ENCODE measurements around the gene AIFM1.
"Not testable (repeated sequence)": the region's sequence is repeated elsewhere in the genome, so short reads cannot be mapped to it uniquely, and the experiment has no call there.

Gene AIFM1

DNA sequence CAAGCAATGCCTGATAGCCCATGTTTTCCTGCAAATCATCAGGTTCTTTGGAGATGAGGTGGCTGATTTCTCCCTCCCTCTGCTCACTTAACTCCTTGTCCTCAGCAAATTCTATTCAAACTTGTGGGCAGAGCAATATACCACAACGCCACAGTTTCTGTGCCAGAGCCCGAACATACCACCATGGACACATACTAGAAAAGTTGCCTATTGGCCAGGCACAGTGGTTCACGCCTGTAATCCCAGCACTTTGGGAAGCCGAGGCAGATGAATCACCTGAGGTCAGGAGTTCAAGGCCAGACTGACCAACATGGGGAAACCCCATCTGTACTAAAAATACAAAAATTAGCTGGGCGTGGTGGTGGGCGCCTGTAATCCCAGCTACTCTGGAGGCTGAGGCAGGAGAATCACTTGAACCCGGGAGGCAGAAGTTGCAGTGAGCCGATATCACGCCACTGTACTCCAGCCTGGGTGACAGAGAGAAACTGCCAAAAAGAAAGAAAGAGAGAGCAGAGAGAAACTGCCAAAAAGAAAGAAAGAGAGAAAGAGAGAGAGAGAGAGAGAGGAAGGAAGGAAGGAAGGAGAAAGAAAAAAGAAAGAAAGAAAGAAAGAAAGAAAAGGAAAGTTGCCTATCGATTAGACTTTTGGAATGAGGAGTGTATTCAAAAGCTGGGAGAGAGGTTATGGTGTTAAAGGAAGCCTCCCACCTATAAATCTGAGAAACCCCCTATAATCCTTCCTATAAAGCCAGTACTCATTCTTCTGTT is 50.3 kb downstream of the AIFM1 start:
- not testable (repeated sequence) for H3K4me3 ChIP-seq (ENCODE audit: low read length); H3K36me3 ChIP-seq (ENCODE audit: control insufficient read depth, low read depth, low read length); H3K4me1 ChIP-seq (ENCODE audit: control insufficient read depth, low read depth, low read length); H3K27ac ChIP-seq (ENCODE audit: low read length); H3K9me3 ChIP-seq (ENCODE audit: control insufficient read depth, low read depth, low read length); H3K9ac ChIP-seq (ENCODE audit: low read length)
- H3K27me3 ChIP-seq (ENCODE audit: control insufficient read depth, insufficient read depth, low read length): peaks cover 34% of the 10 kb centered on the region

DNA sequence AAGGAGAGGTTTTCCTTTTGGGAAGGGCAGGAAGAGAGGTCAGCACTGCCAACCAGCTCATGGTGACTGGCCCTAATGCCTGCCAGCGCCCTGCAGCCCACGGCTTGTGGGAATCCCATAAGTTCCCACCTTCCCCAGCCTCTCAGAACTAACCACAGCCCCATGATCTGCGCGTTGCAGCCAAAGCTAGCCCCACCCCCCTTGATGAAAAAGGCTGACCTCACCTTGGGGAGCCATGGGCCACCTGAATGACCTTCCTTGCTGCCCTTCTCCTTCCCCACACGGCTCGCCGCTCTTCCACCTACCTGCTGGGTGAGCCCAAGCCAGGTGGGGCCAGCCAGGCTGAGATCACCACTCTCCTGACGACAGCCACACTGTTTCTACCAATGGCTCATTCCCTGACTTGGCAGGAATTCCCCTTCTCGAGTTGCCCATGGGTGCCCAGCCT is 51.5 kb downstream of the AIFM1 start:
- H3K27me3 ChIP-seq (ENCODE audit: control insufficient read depth, insufficient read depth, low read length): peaks cover 34% of the 10 kb centered on the region
- H3K9ac ChIP-seq (ENCODE audit: low read length): no peak overlapping the region
- H3K36me3 ChIP-seq (ENCODE audit: control insufficient read depth, low read depth, low read length): no peaks in the 10 kb centered on the region
- no peak overlapping the region for H3K27ac ChIP-seq (ENCODE audit: low read length)
- no peaks in the 10 kb centered on the region for H3K4me1 ChIP-seq (ENCODE audit: control insufficient read depth, low read depth, low read length)
- no peak overlapping the region for H3K4me3 ChIP-seq (ENCODE audit: low read length)
- H3K9me3 ChIP-seq (ENCODE audit: control insufficient read depth, low read depth, low read length): peaks cover 2% of the 10 kb centered on the region

DNA sequence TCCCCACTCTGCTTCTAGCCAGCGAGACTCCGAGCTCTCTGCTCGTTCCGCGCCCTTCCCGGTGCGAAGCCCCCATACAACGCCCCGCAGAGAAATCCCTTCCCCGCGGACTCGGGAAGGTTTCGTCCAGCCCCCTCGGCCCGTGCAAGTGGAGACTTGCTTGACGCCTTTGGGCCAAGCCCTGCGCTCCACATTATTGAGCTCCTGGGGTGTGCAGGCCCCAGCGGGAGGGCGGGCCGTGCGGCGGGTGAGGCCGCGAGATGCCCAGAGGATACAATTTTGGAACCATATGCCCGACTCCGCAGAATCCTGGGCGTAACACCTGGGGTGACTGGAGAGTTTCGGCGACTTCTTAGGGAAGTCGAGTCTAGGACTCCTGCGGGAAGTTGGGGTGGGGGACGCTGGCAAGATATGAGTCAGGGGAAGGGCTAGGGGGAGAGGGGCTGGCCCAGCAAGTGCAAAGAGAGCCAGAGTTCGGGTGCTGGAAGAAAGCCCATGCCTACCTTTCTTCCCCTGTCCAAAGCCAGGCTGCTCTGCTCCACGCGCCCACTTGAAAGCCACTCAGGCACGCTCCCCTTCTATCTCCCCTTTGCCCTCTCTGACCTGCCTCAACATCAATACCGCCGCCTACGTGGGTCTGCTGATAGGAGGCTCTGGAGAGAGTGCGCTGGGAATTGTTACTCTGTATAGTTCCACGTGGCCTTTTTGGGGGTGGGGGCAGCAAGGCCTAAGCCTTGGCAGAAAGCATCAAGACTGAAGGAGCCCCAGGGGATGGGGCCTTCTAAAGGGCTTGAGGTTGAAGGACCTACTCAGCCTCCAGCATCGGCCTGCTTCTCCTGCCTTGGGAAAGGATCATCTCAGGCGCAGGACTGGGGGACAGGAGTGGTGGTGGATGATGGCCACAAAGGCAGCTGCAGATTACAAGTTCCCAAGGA is 54.2 kb downstream of the AIFM1 start:
- no peaks in the 10 kb centered on the region for H3K9me3 ChIP-seq (ENCODE audit: control insufficient read depth, low read depth, low read length)
- H3K27ac ChIP-seq (ENCODE audit: low read length): no peak overlapping the region
- H3K36me3 ChIP-seq (ENCODE audit: control insufficient read depth, low read depth, low read length): no peaks in the 10 kb centered on the region
- H3K9ac ChIP-seq (ENCODE audit: low read length): no peak overlapping the region
- peaks cover 36% of the 10 kb centered on the region for H3K27me3 ChIP-seq (ENCODE audit: control insufficient read depth, insufficient read depth, low read length)
- no peaks in the 10 kb centered on the region for H3K4me1 ChIP-seq (ENCODE audit: control insufficient read depth, low read depth, low read length)
- peak overlapping the region; percentile 27 for H3K4me3 ChIP-seq (ENCODE audit: low read length)

DNA sequence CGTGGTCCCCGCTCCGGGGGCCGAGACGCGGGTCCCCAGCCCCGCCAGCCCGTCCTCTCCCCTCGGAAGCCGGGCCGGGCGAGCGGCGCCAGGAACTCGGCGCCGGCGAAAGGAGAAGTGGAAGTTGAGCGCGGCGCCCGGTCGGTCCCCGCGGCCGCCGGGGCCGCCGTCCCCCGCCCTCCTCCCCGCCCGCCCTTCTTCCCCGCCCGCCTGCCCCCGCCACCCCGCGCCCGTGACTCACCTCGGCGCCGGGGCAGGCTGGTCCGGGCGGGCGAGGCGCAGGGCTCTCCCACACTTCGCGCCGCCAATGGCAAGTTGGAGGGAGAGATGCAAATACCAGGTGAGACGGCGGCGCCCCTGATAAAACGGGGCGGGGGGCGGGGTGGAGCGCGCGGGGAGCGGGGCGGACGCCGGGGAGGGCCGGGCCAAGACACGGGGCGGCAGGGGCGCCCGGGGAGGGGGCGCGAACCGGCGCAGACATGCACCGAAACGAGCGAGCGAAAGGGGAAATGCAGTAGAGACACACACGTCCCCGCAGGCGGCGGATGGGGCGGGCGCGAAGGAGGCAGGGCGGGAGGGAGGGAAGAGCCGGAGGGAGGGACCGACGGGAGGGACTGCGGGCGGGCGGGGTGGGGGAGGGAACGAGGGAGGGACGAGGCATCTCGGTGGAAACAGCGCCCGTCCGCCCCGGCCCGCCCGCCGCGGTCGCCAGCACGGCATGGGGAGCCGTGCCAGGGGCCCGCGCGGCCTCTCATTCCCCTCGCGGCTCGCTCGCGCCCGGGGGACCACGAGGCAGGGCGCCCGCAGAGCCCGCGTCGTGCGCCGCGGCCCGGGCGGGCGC is 55.0 kb downstream of the AIFM1 start, which contains the start of gene ELF4:
Gene ELF4 (minus strand): TSS at position 119 of the 841 bp plus-strand sequence. CDS start 29,167 bp downstream, outside the sequence.
- Histone ChIP-seq H3K4me3 (ENCODE audit: low read length) (peak within 1 kb of the TSS; percentile 30), H3K4me1 (ENCODE audit: control insufficient read depth, low read depth, low read length) (no peaks in the 10 kb centered on the region), H3K9ac (ENCODE audit: low read length) (no peak within 1 kb of the TSS), H3K9me3 (ENCODE audit: control insufficient read depth, low read depth, low read length) (no peaks in the 10 kb centered on the region), H3K36me3 (ENCODE audit: control insufficient read depth, low read depth, low read length) (no peaks in the 10 kb centered on the region), H3K27ac (ENCODE audit: low read length) (no peak within 1 kb of the TSS), H3K27me3 (ENCODE audit: control insufficient read depth, insufficient read depth, low read length) (peaks cover 36% of the 10 kb centered on the region)

DNA sequence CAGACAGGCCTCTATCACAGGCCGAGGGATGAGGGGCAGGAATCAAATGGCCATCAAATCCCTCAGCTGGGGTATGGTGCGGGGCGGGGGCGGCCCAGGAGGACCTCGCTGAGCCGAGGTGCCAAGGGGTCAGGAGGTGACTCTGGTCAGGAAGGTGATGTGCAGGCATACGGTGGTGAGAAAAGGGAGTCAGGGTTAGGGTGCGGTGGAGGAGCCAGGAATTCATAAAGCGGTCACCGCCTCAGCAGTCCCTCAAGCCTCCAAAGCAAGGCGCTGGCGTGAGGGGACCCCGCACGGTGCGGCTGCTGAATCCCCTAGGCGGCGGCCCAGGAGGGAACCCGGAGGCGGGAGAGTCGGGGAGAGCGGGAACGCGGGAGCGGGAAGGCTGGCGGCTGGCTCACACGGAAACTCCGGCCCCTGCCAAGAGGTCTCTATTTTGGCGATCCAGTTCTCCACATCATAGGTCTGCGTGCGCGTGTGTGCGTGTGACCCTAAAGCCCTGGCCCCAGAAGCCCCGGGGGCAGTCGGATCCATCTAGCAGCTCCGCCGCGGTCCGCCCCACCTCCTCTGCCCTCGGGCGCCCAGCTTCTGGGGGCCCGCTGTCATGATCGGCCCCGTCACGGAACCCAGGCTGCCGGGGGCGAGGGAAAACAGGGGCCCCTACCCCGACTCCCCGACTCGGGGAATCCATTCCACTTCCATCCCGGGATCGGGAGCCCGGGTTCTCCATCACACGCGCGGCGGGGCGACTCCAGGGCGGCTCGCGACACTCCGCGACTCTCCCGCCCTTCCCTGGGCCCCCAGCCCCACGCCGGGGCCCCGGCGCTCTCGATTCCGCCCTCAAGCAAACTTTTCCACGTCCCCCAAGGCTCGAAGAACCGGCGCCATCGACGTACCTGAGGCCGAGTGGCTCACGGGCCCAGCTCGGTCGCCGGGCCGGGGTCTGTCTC is 55.9 kb downstream of the AIFM1 start:
- no peaks in the 10 kb centered on the region for H3K9me3 ChIP-seq (ENCODE audit: control insufficient read depth, low read depth, low read length)
- H3K36me3 ChIP-seq (ENCODE audit: control insufficient read depth, low read depth, low read length): no peaks in the 10 kb centered on the region
- no peaks in the 10 kb centered on the region for H3K4me1 ChIP-seq (ENCODE audit: control insufficient read depth, low read depth, low read length)
- H3K4me3 ChIP-seq (ENCODE audit: low read length): peak overlapping the region; percentile 30
- H3K9ac ChIP-seq (ENCODE audit: low read length): no peak overlapping the region
- H3K27ac ChIP-seq (ENCODE audit: low read length): no peak overlapping the region
- peaks cover 36% of the 10 kb centered on the region for H3K27me3 ChIP-seq (ENCODE audit: control insufficient read depth, insufficient read depth, low read length)

DNA sequence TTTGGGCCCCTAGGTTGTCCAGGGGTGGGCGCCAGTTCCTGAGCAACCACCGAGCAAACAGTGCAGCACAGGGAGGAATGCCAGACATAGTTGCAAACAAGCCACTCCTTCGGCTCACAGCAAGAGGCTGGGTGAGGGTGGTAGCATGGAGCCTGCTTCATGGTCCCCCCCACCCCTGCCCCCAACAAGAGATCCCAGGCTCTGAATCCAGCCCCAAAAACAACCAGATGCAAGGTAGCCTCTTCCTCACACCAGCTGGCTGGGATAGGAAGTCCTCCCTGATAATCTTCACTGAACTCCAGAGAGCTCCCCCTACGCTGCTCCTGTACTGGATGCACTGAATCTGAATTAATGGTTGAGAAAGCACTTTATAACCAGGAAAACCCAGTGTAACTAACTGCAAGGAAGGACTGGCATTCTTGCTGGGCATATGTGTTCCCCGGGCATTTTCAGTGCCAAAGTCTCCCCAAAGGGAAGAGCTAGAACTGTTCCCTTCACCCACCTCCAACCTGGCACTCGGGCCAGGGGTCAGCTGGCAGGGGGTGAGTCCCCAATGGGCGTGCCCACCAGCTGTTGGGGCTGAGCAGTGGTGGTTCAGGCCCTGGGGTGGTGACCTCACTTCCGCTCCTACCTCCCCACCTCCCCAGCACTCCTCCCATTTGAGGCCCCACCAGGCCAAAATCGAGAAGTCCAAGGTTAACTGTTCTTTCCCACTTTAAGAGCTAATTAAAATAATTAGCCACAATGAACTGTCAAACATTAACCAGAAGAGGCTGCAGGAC is 56.8 kb downstream of the AIFM1 start:
- Histone ChIP-seq H3K4me3 (ENCODE audit: low read length) (no peak overlapping the region), H3K9ac (ENCODE audit: low read length) (no peak overlapping the region), H3K27ac (ENCODE audit: low read length) (no peak overlapping the region), H3K4me1 (ENCODE audit: control insufficient read depth, low read depth, low read length) (no peaks in the 10 kb centered on the region), H3K27me3 (ENCODE audit: control insufficient read depth, insufficient read depth, low read length) (peaks cover 36% of the 10 kb centered on the region), H3K9me3 (ENCODE audit: control insufficient read depth, low read depth, low read length) (no peaks in the 10 kb centered on the region), H3K36me3 (ENCODE audit: control insufficient read depth, low read depth, low read length) (no peaks in the 10 kb centered on the region)

DNA sequence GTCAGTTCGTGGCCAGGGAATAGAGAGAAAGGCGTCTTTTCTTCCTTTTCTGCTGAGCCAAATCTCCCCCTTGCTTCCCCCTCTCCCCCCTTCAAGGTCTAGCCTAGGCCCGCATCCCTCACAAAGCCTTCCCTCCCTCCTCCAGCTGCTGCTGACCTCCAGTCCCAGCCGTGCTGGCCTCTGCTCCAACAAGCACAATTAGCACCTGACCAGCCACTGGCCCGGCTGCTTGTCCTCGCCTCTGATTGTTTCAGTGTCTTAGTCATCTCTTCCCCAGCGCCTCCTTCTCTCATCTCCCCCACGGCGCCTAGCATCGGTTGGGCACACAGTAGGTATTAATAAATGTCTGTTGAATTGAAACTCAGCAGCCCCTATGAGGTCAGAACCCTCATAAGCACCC is 59.6 kb downstream of the AIFM1 start:
- H3K27ac ChIP-seq (ENCODE audit: low read length): no peak overlapping the region
- H3K9ac ChIP-seq (ENCODE audit: low read length): no peak overlapping the region
- H3K36me3 ChIP-seq (ENCODE audit: control insufficient read depth, low read depth, low read length): no peaks in the 10 kb centered on the region
- no peak overlapping the region for H3K4me3 ChIP-seq (ENCODE audit: low read length)
- peaks cover 23% of the 10 kb centered on the region for H3K27me3 ChIP-seq (ENCODE audit: control insufficient read depth, insufficient read depth, low read length)
- H3K4me1 ChIP-seq (ENCODE audit: control insufficient read depth, low read depth, low read length): no peaks in the 10 kb centered on the region
- H3K9me3 ChIP-seq (ENCODE audit: control insufficient read depth, low read depth, low read length): peaks cover 6% of the 10 kb centered on the region

DNA sequence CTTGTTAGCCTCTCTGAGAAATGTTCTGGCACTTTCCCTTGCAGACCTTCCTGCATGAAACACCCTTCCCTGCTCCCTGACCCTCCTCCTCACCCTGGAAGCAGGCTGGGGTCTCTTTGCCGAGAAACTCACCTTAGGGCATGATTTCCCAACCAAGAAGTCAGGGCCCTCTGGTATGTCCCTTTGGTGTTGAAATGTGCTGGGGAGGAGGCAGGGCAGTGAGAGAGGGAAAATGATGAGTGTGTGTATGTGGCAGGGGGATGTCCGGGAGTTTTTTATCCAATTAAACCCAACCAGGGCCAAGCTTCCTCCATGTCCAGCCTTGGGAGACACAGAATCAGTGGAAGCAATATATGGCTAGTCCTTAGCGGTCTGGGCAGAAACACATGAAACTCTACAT is 60.4 kb downstream of the AIFM1 start:
- Histone ChIP-seq H3K36me3 (ENCODE audit: control insufficient read depth, low read depth, low read length) (no peaks in the 10 kb centered on the region), H3K4me3 (ENCODE audit: low read length) (no peak overlapping the region), H3K9me3 (ENCODE audit: control insufficient read depth, low read depth, low read length) (peaks cover 6% of the 10 kb centered on the region), H3K27ac (ENCODE audit: low read length) (no peak overlapping the region), H3K27me3 (ENCODE audit: control insufficient read depth, insufficient read depth, low read length) (peaks cover 20% of the 10 kb centered on the region), H3K9ac (ENCODE audit: low read length) (no peak overlapping the region), H3K4me1 (ENCODE audit: control insufficient read depth, low read depth, low read length) (no peaks in the 10 kb centered on the region)

DNA sequence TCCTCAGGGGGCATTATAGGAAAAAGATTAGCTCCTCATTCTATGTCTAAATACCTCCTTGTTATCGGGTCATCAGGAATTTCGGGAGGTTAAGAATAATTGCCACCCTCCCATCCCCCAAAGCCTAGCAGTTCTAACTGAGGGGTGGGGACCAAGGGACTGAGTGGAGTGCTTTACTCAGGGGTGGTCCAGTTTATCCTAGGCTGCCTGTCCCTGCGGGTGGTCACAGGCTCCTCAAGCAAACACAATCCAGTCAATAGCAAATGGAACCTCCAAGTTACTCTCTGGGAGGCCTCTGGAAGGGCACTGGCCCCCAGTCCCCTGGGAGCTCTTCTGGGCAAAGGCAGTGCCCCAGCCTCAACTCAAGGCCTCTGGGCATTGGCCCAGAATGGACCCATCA is 62.0 kb downstream of the AIFM1 start:
- Histone ChIP-seq H3K9me3 (ENCODE audit: control insufficient read depth, low read depth, low read length) (peaks cover 9% of the 10 kb centered on the region), H3K27ac (ENCODE audit: low read length) (no peak overlapping the region), H3K4me3 (ENCODE audit: low read length) (no peak overlapping the region), H3K4me1 (ENCODE audit: control insufficient read depth, low read depth, low read length) (no peaks in the 10 kb centered on the region), H3K36me3 (ENCODE audit: control insufficient read depth, low read depth, low read length) (no peaks in the 10 kb centered on the region), H3K9ac (ENCODE audit: low read length) (no peak overlapping the region), H3K27me3 (ENCODE audit: control insufficient read depth, insufficient read depth, low read length) (peaks cover 4% of the 10 kb centered on the region)

DNA sequence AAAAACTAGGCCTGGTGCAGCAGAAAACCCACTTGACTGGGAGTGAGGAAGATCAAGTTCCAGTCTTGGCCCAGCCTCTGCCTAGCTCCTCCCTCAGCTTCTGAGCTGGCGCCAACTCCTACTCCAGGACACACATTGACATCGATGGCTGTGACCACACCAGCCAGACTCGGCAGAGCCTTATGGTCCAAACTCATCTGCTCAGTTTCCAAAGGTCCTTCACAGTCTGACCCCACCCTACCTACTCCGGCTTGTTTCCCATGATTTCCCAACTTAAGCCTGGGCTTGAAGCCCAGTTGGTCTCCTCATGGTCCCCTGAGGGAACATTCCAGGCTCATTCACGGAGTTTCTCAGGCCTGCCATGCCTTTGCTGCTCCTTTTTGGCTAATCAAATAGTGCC is 65.5 kb downstream of the AIFM1 start:
- Histone ChIP-seq H3K36me3 (ENCODE audit: control insufficient read depth, low read depth, low read length) (no peaks in the 10 kb centered on the region), H3K27ac (ENCODE audit: low read length) (no peak overlapping the region), H3K4me1 (ENCODE audit: control insufficient read depth, low read depth, low read length) (no peaks in the 10 kb centered on the region)

More for the DNA sequence above, 65.5 kb downstream of the AIFM1 start:
- H3K9me3 ChIP-seq (ENCODE audit: control insufficient read depth, low read depth, low read length): peaks cover 12% of the 10 kb centered on the region
- H3K9ac ChIP-seq (ENCODE audit: low read length): no peak overlapping the region
- no peaks in the 10 kb centered on the region for H3K27me3 ChIP-seq (ENCODE audit: control insufficient read depth, insufficient read depth, low read length)
- no peak overlapping the region for H3K4me3 ChIP-seq (ENCODE audit: low read length)

Measured in iPS-18a (cell line).